Stimulated activated effector memory CD8-positive, alpha-beta T cell treated with anti-CD3 and anti-CD28 coated beads, Interleukin-12 subunit alpha, Interleukin-12 subunit beta, amount 100 ng/mL, for 72 hours (primary cell): ENCODE data around the gene ICA1L.

Experiments
- ATAC-seq: fragments of 150-1000 bp; cut with Tn5 transposase; 2 replicates; pipeline ENCODE4 v1.10.0; 2021
- DNase-seq, 2 donors: peaks; one replicate each; pipeline ENCODE4 v3.0.0; 2021 to 2022; ENCODE audit warnings: low spot score in 2 of 2
- H3K27ac Mint-ChIP-seq: one replicate; pipeline ENCODE4 v1.8.0; 2022; ENCODE audit warnings: mild to moderate bottlenecking, mixed read lengths
- H3K36me3 Mint-ChIP-seq: one replicate; pipeline ENCODE4 v1.8.0; 2022; ENCODE audit warnings: mild to moderate bottlenecking, mixed read lengths
- H3K4me1 Mint-ChIP-seq: one replicate; pipeline ENCODE4 v1.8.0; 2022; ENCODE audit warnings: mixed read lengths
- H3K4me3 Mint-ChIP-seq: one replicate; pipeline ENCODE4 v1.8.0; 2022; ENCODE audit warnings: mild to moderate bottlenecking, mixed read lengths
- H3K9me3 Mint-ChIP-seq: one replicate; pipeline ENCODE4 v1.8.0; 2022; ENCODE audit warnings: mixed read lengths

ICA1L gene

GRCh38 chr2:202773301-202773973 is 98.1 kb downstream of the ICA1L start:
- ATAC-seq (no peak), DNase-seq (no peak)
- Mint-ChIP-seq H3K36me3 (peaks cover 7% of the 10 kb centered on the region), H3K4me1 (no peaks in the 10 kb centered on the region), H3K27ac (no peak overlapping the region), H3K4me3 (no peak overlapping the region), H3K9me3 (no peaks in the 10 kb centered on the region)

GRCh38 chr2:202771741-202772460 is 99.7 kb downstream of the ICA1L start:
- Mint-ChIP-seq H3K27ac (no peak overlapping the region), H3K4me3 (no peak overlapping the region), H3K36me3 (peaks cover 7% of the 10 kb centered on the region), H3K9me3 (no peaks in the 10 kb centered on the region), H3K4me1 (no peaks in the 10 kb centered on the region)
- DNase-seq (no peak), ATAC-seq (no peak)

GRCh38 chr2:202771336-202771735 is 100.2 kb downstream of the ICA1L start:
- Mint-ChIP-seq H3K36me3 (peaks cover 7% of the 10 kb centered on the region), H3K9me3 (no peaks in the 10 kb centered on the region), H3K27ac (no peak overlapping the region), H3K4me1 (no peaks in the 10 kb centered on the region), H3K4me3 (no peak overlapping the region)
- ATAC-seq: no peak
- no peak for DNase-seq

GRCh38 chr2:202769201-202769600 is 102.4 kb downstream of the ICA1L start:
- Mint-ChIP-seq H3K4me1 (no peaks in the 10 kb centered on the region), H3K4me3 (no peak overlapping the region), H3K36me3 (peaks cover 18% of the 10 kb centered on the region), H3K9me3 (no peaks in the 10 kb centered on the region), H3K27ac (no peak overlapping the region)
- ATAC-seq (no peak), DNase-seq (no peak)

- ATAC-seq: no peak
These were observed 103.3 kb downstream of the ICA1L start for GRCh38 chr2:202768273-202768672.

GRCh38 chr2:202765436-202765835 is 106.1 kb downstream of the ICA1L start:
- no peak overlapping the region for H3K4me3 Mint-ChIP-seq
- DNase-seq (no peak), ATAC-seq (no peak)
- H3K4me1 Mint-ChIP-seq: peaks cover 10% of the 10 kb centered on the region
- H3K9me3 Mint-ChIP-seq: no peaks in the 10 kb centered on the region
- peak overlapping the region; percentile 12 for H3K27ac Mint-ChIP-seq
- H3K36me3 Mint-ChIP-seq: peaks cover 20% of the 10 kb centered on the region

More at GRCh38 chr2:202768273-202768672, 103.3 kb downstream of the ICA1L start:
- no peak overlapping the region for H3K27ac Mint-ChIP-seq
- peaks cover 18% of the 10 kb centered on the region for H3K36me3 Mint-ChIP-seq
- H3K9me3 Mint-ChIP-seq: no peaks in the 10 kb centered on the region
- no peaks in the 10 kb centered on the region for H3K4me1 Mint-ChIP-seq
- DNase-seq: no peak
- no peak overlapping the region for H3K4me3 Mint-ChIP-seq

GRCh38 chr2:202764991-202765390 is 106.6 kb downstream of the ICA1L start:
- Mint-ChIP-seq H3K27ac (no peak overlapping the region), H3K4me3 (no peak overlapping the region), H3K36me3 (peaks cover 22% of the 10 kb centered on the region), H3K9me3 (no peaks in the 10 kb centered on the region), H3K4me1 (peaks cover 14% of the 10 kb centered on the region)
- DNase-seq (no peak), ATAC-seq (no peak)

- no peak overlapping the region for H3K4me3 Mint-ChIP-seq
- DNase-seq: no peak
- H3K27ac Mint-ChIP-seq: no peak overlapping the region
- ATAC-seq: no peak
- H3K36me3 Mint-ChIP-seq: peaks cover 24% of the 10 kb centered on the region
- no peaks in the 10 kb centered on the region for H3K9me3 Mint-ChIP-seq
- peaks cover 14% of the 10 kb centered on the region for H3K4me1 Mint-ChIP-seq
These were observed 107.7 kb downstream of the ICA1L start for GRCh38 chr2:202763916-202764315.

- DNase-seq: no peak
- peak; percentile 70 for ATAC-seq
- peaks cover 30% of the 10 kb centered on the region for H3K36me3 Mint-ChIP-seq
These were observed 109.0 kb downstream of the ICA1L start for GRCh38 chr2:202762556-202762955.

GRCh38 chr2:202760848-202761247 is 110.7 kb downstream of the ICA1L start:
- H3K36me3 Mint-ChIP-seq: peaks cover 45% of the 10 kb centered on the region
- no peak for ATAC-seq
- no peak overlapping the region for H3K4me3 Mint-ChIP-seq
- no peak for DNase-seq
- no peaks in the 10 kb centered on the region for H3K9me3 Mint-ChIP-seq
- peaks cover 14% of the 10 kb centered on the region for H3K4me1 Mint-ChIP-seq
- H3K27ac Mint-ChIP-seq: peak overlapping the region; percentile 54

More at GRCh38 chr2:202762556-202762955, 109.0 kb downstream of the ICA1L start:
- H3K4me3 Mint-ChIP-seq: no peak overlapping the region
- no peaks in the 10 kb centered on the region for H3K9me3 Mint-ChIP-seq
- H3K27ac Mint-ChIP-seq: no peak overlapping the region
- H3K4me1 Mint-ChIP-seq: peaks cover 14% of the 10 kb centered on the region

GRCh38 chr2:202758604-202759003 is 113.0 kb downstream of the ICA1L start:
- no peak for ATAC-seq
- Mint-ChIP-seq H3K36me3 (peaks cover 34% of the 10 kb centered on the region), H3K27ac (no peak overlapping the region)

GRCh38 chr2:202758128-202758527 is 113.4 kb downstream of the ICA1L start:
- Mint-ChIP-seq H3K4me1 (peaks cover 14% of the 10 kb centered on the region), H3K27ac (no peak overlapping the region), H3K36me3 (peaks cover 34% of the 10 kb centered on the region), H3K9me3 (no peaks in the 10 kb centered on the region), H3K4me3 (no peak overlapping the region)
- ATAC-seq: no peak
- DNase-seq: no peak

More at GRCh38 chr2:202758604-202759003, 113.0 kb downstream of the ICA1L start:
- Mint-ChIP-seq H3K9me3 (no peaks in the 10 kb centered on the region), H3K4me1 (peaks cover 14% of the 10 kb centered on the region), H3K4me3 (no peak overlapping the region)
- DNase-seq: no peak

GRCh38 chr2:202757339-202757738 is 114.2 kb downstream of the ICA1L start:
- ATAC-seq (no peak), DNase-seq (no peak)
- Mint-ChIP-seq H3K4me3 (no peak overlapping the region), H3K9me3 (no peaks in the 10 kb centered on the region), H3K36me3 (peaks cover 34% of the 10 kb centered on the region), H3K27ac (no peak overlapping the region), H3K4me1 (peaks cover 14% of the 10 kb centered on the region)

GRCh38 chr2:202756598-202756997 is 115.0 kb downstream of the ICA1L start:
- no peak overlapping the region for H3K27ac Mint-ChIP-seq
- peaks cover 34% of the 10 kb centered on the region for H3K36me3 Mint-ChIP-seq
- DNase-seq (no peak), ATAC-seq (no peak)
- no peak overlapping the region for H3K4me3 Mint-ChIP-seq
- peaks cover 14% of the 10 kb centered on the region for H3K4me1 Mint-ChIP-seq
- H3K9me3 Mint-ChIP-seq: no peaks in the 10 kb centered on the region

GRCh38 chr2:202754936-202755335 is 116.6 kb downstream of the ICA1L start:
- Mint-ChIP-seq H3K9me3 (no peaks in the 10 kb centered on the region), H3K4me3 (no peak overlapping the region), H3K36me3 (peaks cover 28% of the 10 kb centered on the region), H3K4me1 (no peaks in the 10 kb centered on the region), H3K27ac (peak overlapping the region; percentile 13)
- ATAC-seq (no peak), DNase-seq (no peak)

GRCh38 chr2:202752071-202752470 is 119.5 kb downstream of the ICA1L start:
- ATAC-seq (no peak), DNase-seq (no peak)
- peaks cover 11% of the 10 kb centered on the region for H3K36me3 Mint-ChIP-seq
- H3K4me3 Mint-ChIP-seq: no peak overlapping the region
- H3K9me3 Mint-ChIP-seq: no peaks in the 10 kb centered on the region
- no peak overlapping the region for H3K27ac Mint-ChIP-seq
- H3K4me1 Mint-ChIP-seq: no peaks in the 10 kb centered on the region
